Vagina (tissue), 2 donors: ENCODE results near the gene IL25. TPM values are rescaled to one million over a fixed set of nuclear protein-coding genes. Genes with fewer than 3 reads are reported as not detected.

Experiments
- DNase-seq, 2 donors: peaks; one replicate each; pipeline ENCODE4 v3.0.0-alpha.2; 2017; ENCODE audit errors: extremely low spot score in 2 of 2
- H3K27ac ChIP-seq: fragments of 200-600 bp; sonication (generic); one replicate; pipeline ENCODE4 v1.5.1; 2019
- H3K27me3 ChIP-seq: fragments of 200-600 bp; sonication (generic); one replicate; pipeline ENCODE4 v1.5.1; 2019
- H3K36me3 ChIP-seq, 2 donors: fragments of 200-600 bp; sonication (generic); one replicate each; pipeline ENCODE4 v1.5.1; 2017 to 2019
- H3K4me1 ChIP-seq: fragments of 200-600 bp; sonication (generic); one replicate; pipeline ENCODE4 v1.5.1; 2019
- H3K4me3 ChIP-seq, 2 donors: fragments of 200-600 bp; sonication (generic); 1 replicate in 1 of 2; 2 replicates in 1 of 2; pipeline ENCODE4 v1.5.1; 2016 to 2019
- H3K9me3 ChIP-seq: fragments of 200-600 bp; sonication (generic); one replicate; pipeline ENCODE4 v1.5.1; 2019
- POLR2A ChIP-seq, 2 donors: fragments of 450-650 bp; IDR thresholded peaks; one replicate each; pipeline ENCODE4 v1.6.1; 2017; ENCODE audit warnings: antibody characterized with exemption in 2 of 2, mild to moderate bottlenecking in 2 of 2, moderate library complexity in 2 of 2
- POLR2AphosphoS5 ChIP-seq, 2 donors: sonication (generic); formaldehyde crosslinking; IDR thresholded peaks; one replicate each; pipeline ENCODE4 v1.9.0; 2017; ENCODE audit warnings: antibody characterized with exemption in 2 of 2, mild to moderate bottlenecking in 2 of 2, low read depth in 1 of 2; ENCODE audit not compliant: insufficient read depth in 1 of 2
- intact Hi-C: fragments of 100-400 bp; cut with DNase I; formaldehyde crosslinking; loops from one replicate; pipeline ENCODE4 v1.15.1; 2023
- total RNA-seq: library from RNA; depleted of rRNA; stranded (reverse); fragments of >200 nt; gene quantifications from one replicate; pipeline ENCODE4 v1.2.3, GENCODE V29; 2016
- TF ChIP-seq, protein P1 (sequence below), 3 experiments: fragments of 450-650 bp in 2 of 3; fragments of 200-600 bp in 1 of 3; sonication (generic) in 1 of 3; IDR thresholded peaks; one replicate each; pipeline ENCODE4 v1.5.1; 2017 to 2019; ENCODE audit warnings: antibody characterized with exemption in 3 of 3, mild to moderate bottlenecking in 2 of 3, moderate library complexity in 2 of 3

Gene IL25
- total RNA-seq, 1 donor from 2014 or later: not detected

DNA sequence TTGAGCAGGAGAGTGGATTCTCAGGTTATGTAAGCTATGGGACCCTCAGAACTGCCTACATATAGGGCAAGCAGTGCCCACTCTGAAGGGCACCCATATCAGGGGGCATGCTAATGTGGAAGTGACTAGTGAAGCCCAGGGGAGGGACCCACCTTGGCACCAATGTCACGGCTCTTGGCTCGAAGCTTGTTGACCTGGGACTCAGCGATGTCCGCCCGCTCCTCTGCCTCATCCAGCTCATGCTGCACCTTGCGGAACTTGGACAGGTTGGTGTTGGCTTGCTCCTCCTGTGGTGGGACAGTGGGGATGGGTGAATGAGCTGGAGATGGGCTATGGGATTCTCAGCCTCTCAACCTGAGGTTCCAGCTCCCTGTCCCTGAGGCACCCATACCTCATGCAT lies 9.7 kb downstream of the IL25 start:
- H3K27ac ChIP-seq: no peak overlapping the region
- TF ChIP-seq POLR2A (IDR thresholded peaks at IDR 0.05) (no peak), POLR2AphosphoS5 (IDR thresholded peaks at IDR 0.05; ENCODE audit: insufficient read depth in 1 of 2, low read depth in 1 of 2) (no peak)
- TF ChIP-seq, protein P1, sequence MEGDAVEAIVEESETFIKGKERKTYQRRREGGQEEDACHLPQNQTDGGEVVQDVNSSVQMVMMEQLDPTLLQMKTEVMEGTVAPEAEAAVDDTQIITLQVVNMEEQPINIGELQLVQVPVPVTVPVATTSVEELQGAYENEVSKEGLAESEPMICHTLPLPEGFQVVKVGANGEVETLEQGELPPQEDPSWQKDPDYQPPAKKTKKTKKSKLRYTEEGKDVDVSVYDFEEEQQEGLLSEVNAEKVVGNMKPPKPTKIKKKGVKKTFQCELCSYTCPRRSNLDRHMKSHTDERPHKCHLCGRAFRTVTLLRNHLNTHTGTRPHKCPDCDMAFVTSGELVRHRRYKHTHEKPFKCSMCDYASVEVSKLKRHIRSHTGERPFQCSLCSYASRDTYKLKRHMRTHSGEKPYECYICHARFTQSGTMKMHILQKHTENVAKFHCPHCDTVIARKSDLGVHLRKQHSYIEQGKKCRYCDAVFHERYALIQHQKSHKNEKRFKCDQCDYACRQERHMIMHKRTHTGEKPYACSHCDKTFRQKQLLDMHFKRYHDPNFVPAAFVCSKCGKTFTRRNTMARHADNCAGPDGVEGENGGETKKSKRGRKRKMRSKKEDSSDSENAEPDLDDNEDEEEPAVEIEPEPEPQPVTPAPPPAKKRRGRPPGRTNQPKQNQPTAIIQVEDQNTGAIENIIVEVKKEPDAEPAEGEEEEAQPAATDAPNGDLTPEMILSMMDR (IDR thresholded peaks at IDR 0.05): no peak
- intact Hi-C loops: no loop called here
- no peak for DNase-seq
- H3K4me3 ChIP-seq: no peak overlapping the region
- no peaks in the 10 kb centered on the region for H3K9me3 ChIP-seq
- no peaks in the 10 kb centered on the region for H3K36me3 ChIP-seq
- no peaks in the 10 kb centered on the region for H3K27me3 ChIP-seq
- no peaks in the 10 kb centered on the region for H3K4me1 ChIP-seq

GRCh38 chr14:23382731-23383440 lies 10.3 kb downstream of the IL25 start:
- intact Hi-C loops: no loop called here
- Histone ChIP-seq H3K27me3 (no peaks in the 10 kb centered on the region), H3K27ac (no peak overlapping the region), H3K9me3 (no peaks in the 10 kb centered on the region), H3K4me3 (no peak overlapping the region), H3K4me1 (no peaks in the 10 kb centered on the region), H3K36me3 (no peaks in the 10 kb centered on the region)
- no peak for DNase-seq
- TF ChIP-seq POLR2AphosphoS5 (IDR thresholded peaks at IDR 0.05; ENCODE audit: insufficient read depth in 1 of 2, low read depth in 1 of 2): no peak
- TF ChIP-seq, protein P1 (IDR thresholded peaks at IDR 0.05): no peak
- no peak for TF ChIP-seq POLR2A (IDR thresholded peaks at IDR 0.05)

DNA sequence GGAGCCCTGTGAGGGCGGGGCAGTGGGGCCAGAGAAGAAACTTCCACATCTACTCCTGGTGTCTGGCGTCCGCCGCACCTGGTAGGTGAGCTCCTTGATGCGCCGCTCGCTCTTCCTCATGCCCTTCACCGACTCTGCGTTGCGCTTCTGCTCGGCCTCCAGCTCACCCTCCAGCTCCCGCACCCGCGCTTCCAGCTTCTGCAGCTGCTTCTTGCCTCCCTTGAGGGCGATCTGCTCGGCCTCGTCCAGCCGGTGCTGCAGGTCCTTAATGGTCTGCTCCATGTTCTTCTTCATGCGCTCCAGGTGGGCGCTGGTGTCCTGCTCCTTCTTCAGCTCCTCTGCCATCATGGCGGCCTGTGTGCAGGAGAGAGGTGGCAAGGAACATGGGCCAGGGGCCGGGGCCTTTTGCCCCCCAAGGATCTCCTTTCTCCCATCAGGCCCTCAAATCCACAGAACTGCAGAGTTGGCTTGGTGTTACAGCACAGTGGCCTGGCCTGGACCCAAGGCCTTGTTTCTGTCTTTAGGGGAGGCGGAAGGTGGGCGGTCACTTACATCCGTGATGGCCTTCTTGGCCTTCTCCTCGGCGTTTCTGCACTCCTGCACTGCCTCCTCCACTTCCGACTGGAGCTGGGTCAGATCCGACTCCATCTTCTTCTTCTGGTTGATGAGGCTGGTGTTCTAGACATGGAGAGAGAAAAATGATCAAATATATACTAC lies 11.9 kb downstream of the IL25 start:
- H3K36me3 ChIP-seq: no peaks in the 10 kb centered on the region

DNA sequence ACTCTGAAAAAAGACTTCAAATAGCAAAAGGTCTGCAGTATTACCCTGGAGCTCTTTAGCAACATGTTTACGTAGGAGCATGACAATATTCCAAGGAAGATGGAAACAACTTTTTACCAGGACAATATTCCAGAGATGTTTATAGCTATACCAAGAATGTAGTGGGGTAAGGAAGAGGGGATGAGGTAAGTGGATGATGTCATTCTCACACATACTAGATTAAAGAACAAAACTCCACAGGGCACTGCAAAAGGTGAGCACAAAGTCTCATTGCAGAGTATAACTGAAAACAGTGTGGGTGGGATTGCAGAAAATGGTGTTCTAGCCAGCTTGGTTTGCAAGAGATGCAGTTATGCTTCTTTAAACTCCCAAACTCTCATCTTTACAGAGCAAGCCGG lies 12.6 kb downstream of the IL25 start:
- Histone ChIP-seq H3K9me3 (no peaks in the 10 kb centered on the region), H3K36me3 (no peaks in the 10 kb centered on the region), H3K4me1 (no peaks in the 10 kb centered on the region), H3K27me3 (no peaks in the 10 kb centered on the region), H3K27ac (no peak overlapping the region), H3K4me3 (no peak overlapping the region)
- intact Hi-C loops: no loop called here
- no peak for TF ChIP-seq POLR2AphosphoS5 (IDR thresholded peaks at IDR 0.05; ENCODE audit: insufficient read depth in 1 of 2, low read depth in 1 of 2)
- TF ChIP-seq, protein P1 (IDR thresholded peaks at IDR 0.05): no peak
- no peak for DNase-seq

More for the DNA sequence above, 11.9 kb downstream of the IL25 start:
- no peak overlapping the region for H3K4me3 ChIP-seq
- DNase-seq: no peak
- no peak overlapping the region for H3K27ac ChIP-seq
- TF ChIP-seq POLR2AphosphoS5 (IDR thresholded peaks at IDR 0.05; ENCODE audit: insufficient read depth in 1 of 2, low read depth in 1 of 2) (no peak), POLR2A (IDR thresholded peaks at IDR 0.05) (no peak)
- TF ChIP-seq, protein P1 (IDR thresholded peaks at IDR 0.05): no peak
- intact Hi-C loops: no loop called here
- H3K9me3 ChIP-seq: no peaks in the 10 kb centered on the region
- no peaks in the 10 kb centered on the region for H3K4me1 ChIP-seq
- no peaks in the 10 kb centered on the region for H3K27me3 ChIP-seq
